SK-N-SH (cell line): ENCODE results near the gene B4GALT1. TPM values are rescaled to one million over a fixed set of nuclear protein-coding genes. Genes with fewer than 3 reads are reported as not detected.

Source experiments
- CTCF ChIA-PET: fragments of 300-600, 350-600 bp; formaldehyde crosslinking; extraction: SDS; loops from one replicate; lab custom pipeline; 2021; lab: Yijun Ruan, JAX
- POLR2A ChIA-PET: fragments of 350-600 bp; sonication (Branson Sonifier 250); formaldehyde crosslinking; extraction: SDS; loops from one replicate; lab custom pipeline; 2020; ENCODE audit warnings: antibody characterized with exemption, inconsistent platforms; lab: Yijun Ruan, JAX
- DNase-seq: peaks from one replicate; pipeline ENCODE4 v3.0.0; 2012
- H2AFZ ChIP-seq: fragments of 200-600 bp; sonication (generic); 2 replicates; pipeline ENCODE4 v1.8.1; 2016; ENCODE audit warnings: antibody characterized with exemption, mild to moderate bottlenecking, low read depth
- H3F3A ChIP-seq: fragments of 200-600 bp; sonication (generic); replicated peaks from 2 replicates; pipeline ENCODE3; 2016; ENCODE audit warnings: antibody characterized with exemption, mild to moderate bottlenecking; ENCODE audit not compliant: insufficient read depth
- H3K27ac ChIP-seq, 2 experiments: fragments of 200-500 bp in 1 of 2; fragments of 200-600 bp in 1 of 2; sonication (Bioruptor generic) in 1 of 2; sonication (generic), shearing (Covaris generic) in 1 of 2; 2 replicates each; pipeline versions ENCODE4 v1.5.1 to v1.6.1; 2014 to 2016; ENCODE audit warnings: low read depth in 2 of 2, inconsistent platforms in 1 of 2, low read length in 1 of 2, mild to moderate bottlenecking in 1 of 2, mixed read lengths in 1 of 2
- H3K27me3 ChIP-seq: fragments of 200-600 bp; sonication (generic), shearing (Covaris generic); 2 replicates; pipeline ENCODE4 v1.6.1; 2016; ENCODE audit warnings: mixed run types; ENCODE audit not compliant: insufficient read depth
- H3K36me3 ChIP-seq, 2 experiments: fragments of 200-500 bp in 1 of 2; fragments of 200-600 bp in 1 of 2; sonication (Bioruptor generic) in 1 of 2; sonication (generic) in 1 of 2; replicated peaks in 1 of 2; 2 replicates each; pipeline versions ENCODE3 to v1.5.1; 2014 to 2016; ENCODE audit warnings: low read length in 1 of 2, mild to moderate bottlenecking in 1 of 2; ENCODE audit not compliant: insufficient read depth in 2 of 2, control insufficient read depth in 1 of 2
- H3K4me1 ChIP-seq, 2 experiments: fragments of 200-500 bp in 1 of 2; fragments of 200-600 bp in 1 of 2; sonication (Bioruptor generic) in 1 of 2; sonication (generic), shearing (Covaris generic) in 1 of 2; 2 replicates each; pipeline versions ENCODE4 v1.5.1 to v1.6.1; 2014 to 2016; ENCODE audit warnings: low read depth in 1 of 2, low read length in 1 of 2, mixed run types in 1 of 2; ENCODE audit not compliant: insufficient read depth in 2 of 2, control insufficient read depth in 1 of 2
- H3K4me2 ChIP-seq: fragments of 200-600 bp; sonication (generic), shearing (Covaris generic); 2 replicates; pipeline ENCODE4 v1.6.1; 2017; ENCODE audit warnings: mixed run types
- H3K4me3 ChIP-seq, 2 experiments: fragments of 200-500 bp in 1 of 2; fragments of 200-600 bp in 1 of 2; sonication (Bioruptor generic) in 1 of 2; sonication (generic), shearing (Covaris generic) in 1 of 2; 2 replicates each; pipeline versions ENCODE4 v1.5.1 to v1.8.1; 2014 to 2016; ENCODE audit warnings: low read depth in 2 of 2, inconsistent platforms in 1 of 2, low read length in 1 of 2, mild to moderate bottlenecking in 1 of 2, mixed read lengths in 1 of 2, moderate library complexity in 1 of 2
- H3K79me2 ChIP-seq: fragments of 200-600 bp; sonication (generic); 2 replicates; pipeline ENCODE4 v1.8.1; 2017; ENCODE audit warnings: mild to moderate bottlenecking; ENCODE audit not compliant: insufficient read depth
- H3K9ac ChIP-seq: fragments of 200-600 bp; sonication (generic); 2 replicates; pipeline ENCODE4 v1.6.1; 2017; ENCODE audit warnings: mixed run types
- H3K9me2 ChIP-seq: fragments of 200-600 bp; sonication (generic); 2 replicates; pipeline ENCODE4 v1.6.1; 2017; ENCODE audit warnings: mixed run types
- H3K9me3 ChIP-seq: fragments of 200-600 bp; sonication (generic); 2 replicates; pipeline ENCODE4 v1.6.1; 2017; ENCODE audit warnings: mixed run types, mild to moderate bottlenecking, moderate library complexity
- H4K20me1 ChIP-seq: fragments of 200-600 bp; sonication (generic); 2 replicates; pipeline ENCODE4 v1.6.1; 2017; ENCODE audit warnings: mild to moderate bottlenecking, mixed run types; ENCODE audit not compliant: insufficient read depth
- CHD2 ChIP-seq: fragments of 150-350 bp; IDR thresholded peaks from 2 replicates; pipeline ENCODE4 v1.6.1; 2018; ENCODE audit warnings: low read length; ENCODE audit not compliant: partially characterized antibody
- ELF1 ChIP-seq: IDR thresholded peaks from 2 replicates; pipeline ENCODE4 v1.4.0; 2012
- EP300 ChIP-seq, 2 experiments: IDR thresholded peaks; 2 replicates each; pipeline versions ENCODE4 v1.4.0 to v1.6.1; 2012; ENCODE audit warnings: borderline replicate concordance in 1 of 2, low read depth in 1 of 2, low read length in 1 of 2
- FOSL2 ChIP-seq: IDR thresholded peaks from 2 replicates; pipeline ENCODE4 v1.4.0; 2012; ENCODE audit warnings: low read depth, mild to moderate bottlenecking, moderate library complexity, borderline replicate concordance
- GABPA ChIP-seq: IDR thresholded peaks from 2 replicates; pipeline ENCODE4 v1.4.0; 2012; ENCODE audit warnings: low read depth, mild to moderate bottlenecking
- JUND ChIP-seq: IDR thresholded peaks from 2 replicates; pipeline ENCODE4 v1.4.0; 2012
- POLR2AphosphoS5 ChIP-seq: IDR thresholded peaks from 2 replicates; pipeline ENCODE4 v1.6.1; 2012; ENCODE audit warnings: low read depth, low read length
- RCOR1 ChIP-seq: fragments of 150-350 bp; IDR thresholded peaks from 2 replicates; pipeline ENCODE4 v1.6.1; 2017; ENCODE audit warnings: antibody characterized with exemption, low read length
- REST ChIP-seq: IDR thresholded peaks from 2 replicates; pipeline ENCODE4 v1.6.1; 2012; ENCODE audit warnings: mild to moderate bottlenecking, low read depth, low read length, moderate library complexity
- RFX5 ChIP-seq: IDR thresholded peaks from 2 replicates; pipeline ENCODE4 v1.6.1; 2012; ENCODE audit warnings: mild to moderate bottlenecking, improper control_type of control experiment, low read length
- RXRA ChIP-seq: IDR thresholded peaks from 2 replicates; pipeline ENCODE4 v1.4.0; 2012; ENCODE audit warnings: low read depth, mild to moderate bottlenecking, borderline replicate concordance
- SIN3A ChIP-seq: IDR thresholded peaks from 2 replicates; pipeline ENCODE4 v1.6.1; 2012; ENCODE audit warnings: low read depth, mild to moderate bottlenecking, low read length, moderate library complexity, borderline replicate concordance
- SMC3 ChIP-seq: IDR thresholded peaks from 2 replicates; pipeline ENCODE4 v1.6.1; 2012; ENCODE audit warnings: low read depth, low read length, improper control_type of control experiment
- USF1 ChIP-seq: IDR thresholded peaks from 2 replicates; pipeline ENCODE4 v1.4.0; 2012; ENCODE audit warnings: low read depth, borderline replicate concordance
- YY1 ChIP-seq: IDR thresholded peaks from 2 replicates; pipeline ENCODE4 v1.4.0; 2012; ENCODE audit warnings: low read depth, mild to moderate bottlenecking
- ZBTB33 ChIP-seq: IDR thresholded peaks from 2 replicates; pipeline ENCODE4 v1.4.0; 2012; ENCODE audit warnings: low read depth, borderline replicate concordance
- WGBS: methylation state at CpG from one replicate; pipeline ENCODE4 v1.1.6; 2017; ENCODE audit warnings: low lambda C conversion rate; 5-methylcytosine and 5-hydroxymethylcytosine counted together
- polyA plus RNA-seq, 3 experiments: library from polyadenylated mRNA; depleted of rRNA; stranded (reverse); fragments of >200 nt; gene quantifications; 2 replicates each; pipeline ENCODE4 v1.2.3, GENCODE V29; 2012
- TF ChIP-seq, protein P1 (sequence below): fragments of 150-350 bp; IDR thresholded peaks from 2 replicates; pipeline ENCODE4 v1.6.1; 2016; ENCODE audit warnings: mild to moderate bottlenecking, low read depth, low read length
- TF ChIP-seq, protein P2 (sequence below): IDR thresholded peaks from 2 replicates; pipeline ENCODE4 v1.4.0; 2012; ENCODE audit warnings: low read depth
- TF ChIP-seq, protein P3 (sequence below): fragments of 200-600 bp; sonication (generic); IDR thresholded peaks from 2 replicates; pipeline ENCODE4 v1.6.1; 2017; ENCODE audit warnings: antibody characterized with exemption, mild to moderate bottlenecking, moderate library complexity

The B4GALT1 gene
- polyA plus RNA-seq, 1 of the 3 experiments (the other 2 are of a cell fraction) = 36.2 TPM

DNA sequence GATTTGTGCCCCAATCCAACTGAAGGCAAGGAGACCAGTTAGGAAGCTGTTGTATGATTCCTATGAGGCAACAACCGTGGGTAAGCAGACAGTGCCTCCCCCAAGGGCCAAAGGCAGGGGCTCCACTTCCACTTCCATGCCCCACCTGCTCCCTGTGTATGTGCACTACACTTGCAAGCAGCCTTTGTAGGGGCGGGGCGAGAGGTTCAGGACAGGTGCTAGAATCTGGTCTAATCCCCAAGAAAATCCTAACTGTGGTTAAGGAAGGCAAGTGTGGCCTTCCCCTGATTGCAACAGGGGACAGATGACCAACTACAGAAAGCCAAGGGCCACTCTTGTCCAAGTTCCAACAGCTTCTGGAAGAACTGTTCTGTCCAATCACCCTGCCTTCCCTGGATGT, 41.7 kb downstream of the B4GALT1 start:
- no peak for DNase-seq
- no peaks in the 10 kb centered on the region for H3K9me3 ChIP-seq
- peaks cover 9 to 23% of the 10 kb centered on the region in 2 experiments for H3K36me3 ChIP-seq
- no peak overlapping the region for H3K4me2 ChIP-seq
- H3K27me3 ChIP-seq = no peaks in the 10 kb centered on the region
- no peak overlapping the region for H2AFZ ChIP-seq
- H3K4me3 ChIP-seq = no peak overlapping the region
- H3K4me1 ChIP-seq = no peaks in the 10 kb centered on the region; a peak in 1 of 4 replicates
- TF ChIP-seq POLR2AphosphoS5 (no peak), JUND (no peak), REST (no peak), USF1 (no peak), SIN3A (no peak), GABPA (no peak), YY1 (no peak), ELF1 (no peak), RXRA (no peak), CHD2 (no peak), RFX5 (no peak), ZBTB33 (no peak), SMC3 (no peak), EP300 (IDR thresholded peaks at IDR 0.05; ENCODE audit: borderline replicate concordance in 1 of 2, low read depth in 1 of 2, low read length in 1 of 2) (no peak), FOSL2 (no peak), RCOR1 (no peak)
- TF ChIP-seq, protein P1, sequence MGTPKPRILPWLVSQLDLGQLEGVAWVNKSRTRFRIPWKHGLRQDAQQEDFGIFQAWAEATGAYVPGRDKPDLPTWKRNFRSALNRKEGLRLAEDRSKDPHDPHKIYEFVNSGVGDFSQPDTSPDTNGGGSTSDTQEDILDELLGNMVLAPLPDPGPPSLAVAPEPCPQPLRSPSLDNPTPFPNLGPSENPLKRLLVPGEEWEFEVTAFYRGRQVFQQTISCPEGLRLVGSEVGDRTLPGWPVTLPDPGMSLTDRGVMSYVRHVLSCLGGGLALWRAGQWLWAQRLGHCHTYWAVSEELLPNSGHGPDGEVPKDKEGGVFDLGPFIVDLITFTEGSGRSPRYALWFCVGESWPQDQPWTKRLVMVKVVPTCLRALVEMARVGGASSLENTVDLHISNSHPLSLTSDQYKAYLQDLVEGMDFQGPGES = no peak
- TF ChIP-seq, protein P2, sequence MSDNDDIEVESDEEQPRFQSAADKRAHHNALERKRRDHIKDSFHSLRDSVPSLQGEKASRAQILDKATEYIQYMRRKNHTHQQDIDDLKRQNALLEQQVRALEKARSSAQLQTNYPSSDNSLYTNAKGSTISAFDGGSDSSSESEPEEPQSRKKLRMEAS = no peak
- TF ChIP-seq, protein P3, sequence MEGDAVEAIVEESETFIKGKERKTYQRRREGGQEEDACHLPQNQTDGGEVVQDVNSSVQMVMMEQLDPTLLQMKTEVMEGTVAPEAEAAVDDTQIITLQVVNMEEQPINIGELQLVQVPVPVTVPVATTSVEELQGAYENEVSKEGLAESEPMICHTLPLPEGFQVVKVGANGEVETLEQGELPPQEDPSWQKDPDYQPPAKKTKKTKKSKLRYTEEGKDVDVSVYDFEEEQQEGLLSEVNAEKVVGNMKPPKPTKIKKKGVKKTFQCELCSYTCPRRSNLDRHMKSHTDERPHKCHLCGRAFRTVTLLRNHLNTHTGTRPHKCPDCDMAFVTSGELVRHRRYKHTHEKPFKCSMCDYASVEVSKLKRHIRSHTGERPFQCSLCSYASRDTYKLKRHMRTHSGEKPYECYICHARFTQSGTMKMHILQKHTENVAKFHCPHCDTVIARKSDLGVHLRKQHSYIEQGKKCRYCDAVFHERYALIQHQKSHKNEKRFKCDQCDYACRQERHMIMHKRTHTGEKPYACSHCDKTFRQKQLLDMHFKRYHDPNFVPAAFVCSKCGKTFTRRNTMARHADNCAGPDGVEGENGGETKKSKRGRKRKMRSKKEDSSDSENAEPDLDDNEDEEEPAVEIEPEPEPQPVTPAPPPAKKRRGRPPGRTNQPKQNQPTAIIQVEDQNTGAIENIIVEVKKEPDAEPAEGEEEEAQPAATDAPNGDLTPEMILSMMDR = no peak
- no peak overlapping the region for H3K9ac ChIP-seq
- CTCF ChIA-PET = no interaction called here
- WGBS = 100% methylated on average over 3 of the region's 3 CpGs
- H3F3A ChIP-seq = no peaks in the 10 kb centered on the region
- no peaks in the 10 kb centered on the region for H3K9me2 ChIP-seq
- no peaks in the 10 kb centered on the region; the same call in 1 of the 2 replicates for H4K20me1 ChIP-seq
- POLR2A ChIA-PET = no interaction called here
- H3K79me2 ChIP-seq = peaks cover 41% of the 10 kb centered on the region; the same call in 1 of the 2 replicates
- H3K27ac ChIP-seq = no peak overlapping the region
